ENCODE data around the gene C2CD5. TPM values are rescaled to one million over a fixed set of nuclear protein-coding genes. Genes with fewer than 3 reads are reported as not detected.
A peak's percentile ranks its signal among the peaks of the same experiment; 100 is the strongest.
"Not testable (repeated sequence)": the region's sequence is repeated elsewhere in the genome, so short reads cannot be mapped to it uniquely, and the experiment has no call there.

C2CD5 gene
- total and polyA plus RNA-seq, 5 donors from 2014 or later: 12.8 to 40.0 (median 21.4) TPM

- H3K27me3 Mint-ChIP-seq: peaks cover 9% of the 10 kb centered on the region
- DNase-seq (no peak), ATAC-seq (ENCODE audit: low read depth in 2 of 2) (no peak)
- no peaks in the 10 kb centered on the region for H3K36me3 Mint-ChIP-seq
- H3K4me3 Mint-ChIP-seq: no peak overlapping the region
- Histone ChIP-seq H3K9me3 (ENCODE audit: control insufficient read depth in 2 of 2, low read length in 2 of 2) (no peaks in the 10 kb centered on the region), H3K4me1 (ENCODE audit: control insufficient read depth, insufficient read depth, low read length, poor library complexity, severe bottlenecking) (no peaks in the 10 kb centered on the region), H3K4me3 (ENCODE audit: low read depth, low read length) (no peak overlapping the region), H3K27me3 (ENCODE audit: control insufficient read depth, insufficient read depth, low read length) (peaks cover 4% of the 10 kb centered on the region), H3K27ac (ENCODE audit: insufficient read depth, low read length, poor library complexity, severe bottlenecking) (no peak overlapping the region), H3K36me3 (ENCODE audit: control insufficient read depth, insufficient read depth, low read length) (no peaks in the 10 kb centered on the region)
- H3K9me3 Mint-ChIP-seq: peaks cover 0 to 2% (median 0%) of the 10 kb centered on the region in 7 donors
- peaks cover 0 to 2% (median 0%) of the 10 kb centered on the region in 4 donors for H3K4me1 Mint-ChIP-seq
- no peak overlapping the region for H3K27ac Mint-ChIP-seq
Observed at GRCh38 chr12:22574921-22575320, 30.6 kb upstream of the C2CD5 start.

- H3K36me3 Mint-ChIP-seq: no peaks in the 10 kb centered on the region
- no peak overlapping the region for H3K4me3 Mint-ChIP-seq
- Histone ChIP-seq H3K9me3 (ENCODE audit: control insufficient read depth in 2 of 2, low read length in 2 of 2) (no peaks in the 10 kb centered on the region), H3K4me3 (ENCODE audit: low read depth, low read length) (no peak overlapping the region), H3K27me3 (ENCODE audit: control insufficient read depth, insufficient read depth, low read length) (peaks cover 4% of the 10 kb centered on the region), H3K27ac (ENCODE audit: insufficient read depth, low read length, poor library complexity, severe bottlenecking) (no peak overlapping the region), H3K4me1 (ENCODE audit: control insufficient read depth, insufficient read depth, low read length, poor library complexity, severe bottlenecking) (no peaks in the 10 kb centered on the region), H3K36me3 (ENCODE audit: control insufficient read depth, insufficient read depth, low read length) (no peaks in the 10 kb centered on the region)
- no peak for DNase-seq
- H3K4me1 Mint-ChIP-seq: peaks cover 0 to 5% (median 0%) of the 10 kb centered on the region in 4 donors
- H3K27ac Mint-ChIP-seq: no peak overlapping the region
- H3K27me3 Mint-ChIP-seq: peaks cover 13% of the 10 kb centered on the region
- peaks cover 0 to 1% (median 0%) of the 10 kb centered on the region in 7 donors for H3K9me3 Mint-ChIP-seq
- ATAC-seq (ENCODE audit: low read depth in 2 of 2): no peak
Observed at GRCh38 chr12:22573181-22573580, 28.8 kb upstream of the C2CD5 start.

GRCh38 chr12:22569253-22569652 lies 24.9 kb upstream of the C2CD5 start:
- Mint-ChIP-seq H3K27ac (no peak overlapping the region), H3K36me3 (no peaks in the 10 kb centered on the region), H3K4me3 (no peak overlapping the region), H3K9me3 (peaks cover 0 to 2% (median 0%) of the 10 kb centered on the region in 7 donors), H3K27me3 (peaks cover 28% of the 10 kb centered on the region), H3K4me1 (peaks cover 0 to 5% (median 0%) of the 10 kb centered on the region in 4 donors)
- Histone ChIP-seq H3K27ac (ENCODE audit: insufficient read depth, low read length, poor library complexity, severe bottlenecking) (no peak overlapping the region), H3K9me3 (ENCODE audit: control insufficient read depth in 2 of 2, low read length in 2 of 2) (no peaks in the 10 kb centered on the region), H3K27me3 (ENCODE audit: control insufficient read depth, insufficient read depth, low read length) (peaks cover 4% of the 10 kb centered on the region), H3K4me3 (ENCODE audit: low read depth, low read length) (no peak overlapping the region), H3K36me3 (ENCODE audit: control insufficient read depth, insufficient read depth, low read length) (no peaks in the 10 kb centered on the region), H3K4me1 (ENCODE audit: control insufficient read depth, insufficient read depth, low read length, poor library complexity, severe bottlenecking) (no peaks in the 10 kb centered on the region)
- DNase-seq (no peak), ATAC-seq (ENCODE audit: low read depth in 2 of 2) (no peak)

- H3K27ac Mint-ChIP-seq: no peak overlapping the region
- H3K4me1 Mint-ChIP-seq: peaks cover 0 to 4% (median 0%) of the 10 kb centered on the region in 4 donors
- Histone ChIP-seq H3K9me3 (ENCODE audit: control insufficient read depth in 2 of 2, low read length in 2 of 2) (no peaks in the 10 kb centered on the region), H3K36me3 (ENCODE audit: control insufficient read depth, insufficient read depth, low read length) (no peaks in the 10 kb centered on the region), H3K4me1 (ENCODE audit: control insufficient read depth, insufficient read depth, low read length, poor library complexity, severe bottlenecking) (no peaks in the 10 kb centered on the region), H3K27me3 (ENCODE audit: control insufficient read depth, insufficient read depth, low read length) (peaks cover 2% of the 10 kb centered on the region), H3K4me3 (ENCODE audit: low read depth, low read length) (no peak overlapping the region), H3K27ac (ENCODE audit: insufficient read depth, low read length, poor library complexity, severe bottlenecking) (no peak overlapping the region)
- no peak for ATAC-seq (ENCODE audit: low read depth in 2 of 2)
- H3K27me3 Mint-ChIP-seq: peaks cover 31% of the 10 kb centered on the region
- no peaks in the 10 kb centered on the region for H3K36me3 Mint-ChIP-seq
- no peak overlapping the region for H3K4me3 Mint-ChIP-seq
- DNase-seq: peak in 1 of 3 donors; percentile 7
- H3K9me3 Mint-ChIP-seq: peaks cover 0 to 7% (median 0%) of the 10 kb centered on the region in 7 donors
Observed at GRCh38 chr12:22562036-22563028, 18.0 kb upstream of the C2CD5 start.

GRCh38 chr12:22554750-22555149 lies 10.4 kb upstream of the C2CD5 start:
- not testable (repeated sequence) for H3K36me3 ChIP-seq (ENCODE audit: control insufficient read depth, insufficient read depth, low read length); H3K4me1 ChIP-seq (ENCODE audit: control insufficient read depth, insufficient read depth, low read length, poor library complexity, severe bottlenecking); H3K4me3 ChIP-seq (ENCODE audit: low read depth, low read length); ATAC-seq (ENCODE audit: low read depth in 2 of 2); H3K27ac Mint-ChIP-seq; DNase-seq; H3K27ac ChIP-seq (ENCODE audit: insufficient read depth, low read length, poor library complexity, severe bottlenecking); H3K4me3 Mint-ChIP-seq; H3K27me3 ChIP-seq (ENCODE audit: control insufficient read depth, insufficient read depth, low read length); H3K4me1 Mint-ChIP-seq; H3K9me3 ChIP-seq (ENCODE audit: control insufficient read depth in 2 of 2, low read length in 2 of 2); H3K36me3 Mint-ChIP-seq
- peaks cover 22% of the 10 kb centered on the region for H3K27me3 Mint-ChIP-seq
- peaks cover 0 to 12% (median 6%) of the 10 kb centered on the region in 7 donors for H3K9me3 Mint-ChIP-seq

- H3K36me3 ChIP-seq (ENCODE audit: control insufficient read depth, insufficient read depth, low read length): no peaks in the 10 kb centered on the region
- peaks cover 29% of the 10 kb centered on the region for H3K27me3 Mint-ChIP-seq
- H3K4me3 ChIP-seq (ENCODE audit: low read depth, low read length): no peak overlapping the region
- H3K9me3 Mint-ChIP-seq: peaks cover 0 to 12% (median 4%) of the 10 kb centered on the region in 7 donors
- no peaks in the 10 kb centered on the region for H3K4me1 ChIP-seq (ENCODE audit: control insufficient read depth, insufficient read depth, low read length, poor library complexity, severe bottlenecking)
- H3K36me3 Mint-ChIP-seq: no peaks in the 10 kb centered on the region
- H3K4me3 Mint-ChIP-seq: no peak overlapping the region
- H3K4me1 Mint-ChIP-seq: peaks cover 0 to 2% (median 0%) of the 10 kb centered on the region in 4 donors
- no peak overlapping the region for H3K27ac Mint-ChIP-seq
- ATAC-seq (ENCODE audit: low read depth in 2 of 2) (no peak), DNase-seq (no peak)
- H3K9me3 ChIP-seq (ENCODE audit: control insufficient read depth in 2 of 2, low read length in 2 of 2): peaks cover 2 to 7% of the 10 kb centered on the region in 2 experiments
- H3K27me3 ChIP-seq (ENCODE audit: control insufficient read depth, insufficient read depth, low read length): peaks cover 3% of the 10 kb centered on the region
- H3K27ac ChIP-seq (ENCODE audit: insufficient read depth, low read length, poor library complexity, severe bottlenecking): no peak overlapping the region
Observed at GRCh38 chr12:22551624-22552023, 7.3 kb upstream of the C2CD5 start.

- Mint-ChIP-seq H3K27me3 (peaks cover 25% of the 10 kb centered on the region), H3K4me3 (peak overlapping the region; percentile 9 to 96 (median 92)), H3K9me3 (peaks cover 0 to 4% (median 0%) of the 10 kb centered on the region in 7 donors), H3K36me3 (peaks cover 17% of the 10 kb centered on the region), H3K4me1 (peaks cover 28 to 40% (median 33%) of the 10 kb centered on the region in 4 donors), H3K27ac (peak overlapping the region in 1 of 3 donors; percentile 27)
- DNase-seq (no peak), ATAC-seq (ENCODE audit: low read depth in 2 of 2) (no peak)
- peaks cover 2% of the 10 kb centered on the region for H3K27me3 ChIP-seq (ENCODE audit: control insufficient read depth, insufficient read depth, low read length)
- H3K27ac ChIP-seq (ENCODE audit: insufficient read depth, low read length, poor library complexity, severe bottlenecking): no peak overlapping the region
- no peaks in the 10 kb centered on the region for H3K9me3 ChIP-seq (ENCODE audit: control insufficient read depth in 2 of 2, low read length in 2 of 2)
- no peak overlapping the region for H3K4me3 ChIP-seq (ENCODE audit: low read depth, low read length)
- H3K36me3 ChIP-seq (ENCODE audit: control insufficient read depth, insufficient read depth, low read length): peaks cover 5% of the 10 kb centered on the region
- H3K4me1 ChIP-seq (ENCODE audit: control insufficient read depth, insufficient read depth, low read length, poor library complexity, severe bottlenecking): peaks cover 27% of the 10 kb centered on the region
Observed at GRCh38 chr12:22545255-22545654, 913 bp upstream of the C2CD5 start.

Measured in CD4-positive, CD25-positive, alpha-beta regulatory T cell (primary cell).